Superior temporal gyrus (tissue), 1 donor: Measurements from ENCODE around the gene H6PD.

ENCODE experiments used
- DNase-seq: peaks from one replicate; pipeline ENCODE4 v3.0.0-alpha.2; 2016; ENCODE audit errors: extremely low spot score

Gene H6PD

GRCh38 chr1:9204156-9204720 lies 30.3 kb upstream of the H6PD start:
- no peak for DNase-seq

DNA sequence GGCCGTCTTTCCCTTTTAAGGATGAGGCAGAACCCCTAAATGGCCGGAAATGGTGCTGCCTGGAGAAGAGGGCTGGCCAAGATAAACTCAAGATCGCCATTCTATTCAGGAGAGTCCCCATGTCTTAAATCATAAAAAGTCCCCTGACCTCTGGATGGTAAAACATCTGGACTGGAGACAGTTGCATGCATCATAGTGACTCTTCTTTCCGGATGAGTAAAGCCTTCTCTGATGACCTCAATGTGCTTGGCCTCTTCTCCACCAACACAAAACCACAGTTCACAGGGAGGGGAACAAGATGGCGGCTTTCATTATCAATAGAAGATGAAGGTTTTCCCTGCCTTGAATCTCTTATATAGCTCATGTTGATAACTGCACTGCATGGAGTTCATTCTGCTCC lies 27.5 kb upstream of the H6PD start:
- no peak for DNase-seq

DNA sequence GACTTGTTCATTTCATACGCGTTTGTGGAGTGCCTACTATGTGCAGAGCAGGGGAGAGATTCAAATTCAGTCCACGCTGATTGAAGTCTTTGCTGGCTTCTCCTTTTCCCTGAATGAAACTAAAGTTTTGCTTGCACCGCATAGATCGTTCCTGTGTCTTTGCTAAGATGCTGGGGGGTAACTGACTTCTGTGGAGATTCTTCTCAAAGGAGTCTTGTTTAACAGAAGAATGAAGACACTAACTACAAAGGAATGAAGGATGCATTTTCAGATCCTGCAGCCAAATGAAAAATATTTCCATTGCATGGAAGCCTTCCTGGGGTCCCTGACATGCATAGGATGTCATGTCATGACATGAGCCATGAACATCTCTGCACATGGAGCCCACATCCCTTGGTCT lies 26.9 kb upstream of the H6PD start:
- no peak for DNase-seq

DNA sequence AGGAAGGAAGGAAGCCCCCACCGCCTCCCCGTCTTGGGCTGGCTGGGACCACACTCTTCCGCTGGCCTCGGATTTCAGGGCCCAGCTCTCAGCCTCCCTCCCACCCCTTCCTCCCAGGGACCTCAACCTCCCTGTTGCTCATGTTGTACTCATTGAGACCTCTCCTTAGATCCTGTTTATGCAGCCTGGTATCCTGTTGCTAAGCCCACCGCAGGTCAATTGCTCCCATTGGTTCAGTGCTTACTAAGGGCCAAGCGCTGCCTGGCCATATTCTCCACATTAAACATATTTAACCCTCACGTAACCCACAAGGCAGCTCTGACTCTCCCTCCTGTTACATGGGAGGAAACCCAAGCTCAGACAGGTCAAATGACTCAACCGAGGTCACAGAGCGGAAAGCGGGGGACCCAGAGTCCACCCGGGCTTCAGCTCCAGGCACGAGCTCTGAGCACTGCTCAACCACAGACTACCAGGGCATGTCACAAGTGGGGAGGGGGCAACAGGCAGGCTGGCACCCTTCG lies 23.2 kb upstream of the H6PD start:
- DNase-seq = no peak

DNA sequence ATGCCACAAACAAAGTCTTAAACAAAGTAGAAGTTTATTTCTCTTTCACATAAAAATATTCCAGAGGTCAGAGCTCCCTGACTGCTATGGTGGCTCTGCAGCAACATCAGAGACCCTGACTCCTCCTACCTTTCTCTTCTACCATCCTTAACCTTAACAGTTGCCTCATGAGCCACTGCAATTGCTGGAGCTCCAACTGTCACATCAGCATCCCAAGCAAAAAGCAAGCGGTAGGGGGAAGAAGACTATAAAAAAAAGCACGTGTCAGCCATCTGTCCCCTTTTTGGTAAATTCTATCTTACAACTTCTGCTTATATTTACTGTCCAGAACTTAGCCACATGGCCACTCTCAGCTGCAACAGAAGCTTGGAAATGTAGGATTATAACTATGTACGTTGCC lies 21.8 kb upstream of the H6PD start:
- DNase-seq = no peak

GRCh38 chr1:9213956-9214355 lies 20.6 kb upstream of the H6PD start:
- DNase-seq = no peak

DNA sequence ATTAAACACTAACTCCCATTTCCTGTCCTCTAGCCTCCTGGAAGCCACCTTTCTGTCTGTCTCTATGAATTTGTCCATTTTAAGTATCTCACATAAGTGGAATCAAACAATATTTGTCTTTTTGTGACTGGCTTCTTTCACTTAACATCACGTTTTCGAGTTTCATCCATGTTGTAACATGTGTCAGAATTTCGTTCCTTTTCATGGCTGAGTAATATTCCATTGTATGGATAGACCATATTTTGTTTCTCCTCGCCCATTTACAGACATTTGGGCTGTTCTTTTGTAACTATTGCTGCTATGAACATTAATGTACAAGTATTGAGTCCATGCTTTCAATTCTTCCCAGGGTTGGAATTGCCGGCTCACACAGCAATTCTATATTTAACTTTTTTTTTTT lies 15.7 kb upstream of the H6PD start:
- no peak for DNase-seq

DNA sequence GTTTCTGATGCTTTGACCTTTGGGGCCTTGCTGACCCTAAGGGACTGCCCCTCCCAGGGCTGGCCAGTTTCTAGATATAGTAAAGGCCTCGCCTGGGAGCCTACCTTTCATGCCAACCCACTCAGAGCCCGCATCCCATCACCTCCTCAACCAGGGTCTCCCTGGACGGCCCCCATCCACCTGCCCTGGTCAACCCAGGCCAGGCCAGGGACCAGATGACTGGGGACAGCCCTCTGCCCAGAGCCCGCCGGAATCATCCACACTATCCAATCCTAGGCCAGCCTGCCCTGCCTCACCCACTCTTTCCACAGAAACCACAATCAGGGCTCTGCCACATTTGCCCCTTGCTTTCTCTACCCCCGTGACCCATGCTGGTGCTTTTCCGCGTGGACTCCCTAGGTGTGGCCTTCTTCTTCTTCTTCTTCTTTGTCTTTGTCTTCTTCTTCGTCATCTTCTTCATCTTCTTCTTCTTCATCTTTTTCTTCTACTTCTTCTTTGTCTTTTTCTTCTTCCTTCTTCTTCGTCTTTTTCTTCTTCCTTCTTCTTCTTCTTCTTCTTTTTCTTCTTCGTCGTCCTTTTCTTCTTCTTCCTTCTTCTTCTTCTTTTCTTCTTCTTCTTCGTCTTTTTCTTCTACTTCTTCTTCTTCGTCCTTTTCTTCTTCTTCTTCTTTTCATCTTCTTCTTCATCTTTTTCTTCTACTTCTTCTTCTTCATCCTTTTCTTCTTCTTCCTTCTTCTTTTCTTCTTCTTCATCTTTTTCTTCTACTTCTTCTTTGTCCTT lies 11.5 kb upstream of the H6PD start:
- DNase-seq = no peak

DNA sequence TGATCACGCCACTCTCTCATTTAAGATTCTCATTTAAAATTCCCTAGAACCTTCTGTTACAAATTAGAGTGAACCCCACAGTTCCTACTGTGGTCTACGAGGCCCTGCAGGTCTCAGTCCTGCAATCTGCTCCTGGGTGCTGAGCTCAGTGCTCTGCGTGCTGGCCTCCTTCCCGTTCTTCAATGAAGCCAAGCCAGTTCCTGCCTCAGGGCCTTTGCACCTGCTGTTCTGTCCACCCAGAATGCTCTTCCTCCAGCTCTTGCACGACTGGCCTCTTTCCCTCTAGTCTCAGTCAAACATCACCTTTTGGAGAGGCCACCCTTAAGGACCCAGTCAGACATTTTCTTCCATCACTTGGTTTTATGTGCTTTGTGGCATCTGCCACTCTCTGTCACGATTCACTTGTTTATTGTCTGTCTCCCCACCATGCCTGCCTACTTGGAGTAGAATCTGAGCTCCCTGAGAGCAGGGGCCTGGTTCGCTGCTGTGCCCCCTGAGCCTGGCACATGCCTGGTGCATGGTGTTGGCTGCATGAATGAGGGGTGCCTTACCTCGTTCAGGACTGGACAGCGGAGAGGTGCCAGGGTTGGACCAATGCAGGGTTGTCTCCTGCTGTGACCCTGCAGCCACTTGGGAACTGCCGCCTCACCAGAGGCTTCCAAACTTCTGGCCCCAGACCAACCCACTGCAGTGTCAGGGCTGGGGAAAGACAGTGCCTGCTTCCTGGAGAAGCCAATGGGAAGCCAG lies 9.7 kb upstream of the H6PD start:
- no peak for DNase-seq

DNA sequence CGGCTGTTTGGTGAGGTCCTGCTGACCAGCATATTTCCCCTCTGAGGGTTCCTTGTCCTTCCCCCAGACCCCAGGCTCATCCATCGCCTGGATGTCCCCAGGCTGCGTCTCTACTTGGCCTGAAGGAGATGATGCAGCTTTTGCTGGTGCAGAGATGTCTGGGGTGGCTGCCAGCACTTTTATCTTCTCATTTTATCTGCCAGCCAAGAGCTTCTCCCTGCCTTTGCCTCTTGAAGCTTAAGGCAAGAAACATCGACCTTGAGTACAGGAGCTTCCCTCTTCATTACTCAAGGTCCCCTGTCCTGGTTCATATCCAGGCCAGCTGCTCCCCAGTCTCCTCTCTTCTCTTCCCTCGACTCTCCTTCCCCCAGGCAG lies 9.2 kb upstream of the H6PD start:
- DNase-seq = no peak

DNA sequence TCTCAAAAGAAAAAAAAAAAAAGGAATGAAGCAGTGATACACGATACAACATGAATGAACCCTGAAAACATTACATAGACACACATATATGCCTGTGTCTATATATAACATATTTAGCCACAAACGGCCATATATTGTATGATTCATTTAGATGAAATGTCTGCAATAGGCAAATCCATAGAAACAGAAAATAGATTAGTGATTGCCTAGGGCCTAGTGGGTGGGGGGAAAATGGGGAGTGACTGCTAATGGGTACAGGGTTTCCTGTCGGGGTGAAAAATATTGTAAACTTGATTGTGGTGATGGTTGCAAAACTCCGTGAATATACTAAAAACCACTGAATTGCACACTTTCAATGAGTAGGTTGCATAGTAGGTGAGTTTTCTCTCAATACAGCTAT lies 6.0 kb upstream of the H6PD start:
- DNase-seq = no peak

GRCh38 chr1:9229549-9229948 lies 5.0 kb upstream of the H6PD start:
- no peak for DNase-seq

- DNase-seq = no peak
Measured at GRCh38 chr1:9230869-9231533, 3.6 kb upstream of the H6PD start.

DNA sequence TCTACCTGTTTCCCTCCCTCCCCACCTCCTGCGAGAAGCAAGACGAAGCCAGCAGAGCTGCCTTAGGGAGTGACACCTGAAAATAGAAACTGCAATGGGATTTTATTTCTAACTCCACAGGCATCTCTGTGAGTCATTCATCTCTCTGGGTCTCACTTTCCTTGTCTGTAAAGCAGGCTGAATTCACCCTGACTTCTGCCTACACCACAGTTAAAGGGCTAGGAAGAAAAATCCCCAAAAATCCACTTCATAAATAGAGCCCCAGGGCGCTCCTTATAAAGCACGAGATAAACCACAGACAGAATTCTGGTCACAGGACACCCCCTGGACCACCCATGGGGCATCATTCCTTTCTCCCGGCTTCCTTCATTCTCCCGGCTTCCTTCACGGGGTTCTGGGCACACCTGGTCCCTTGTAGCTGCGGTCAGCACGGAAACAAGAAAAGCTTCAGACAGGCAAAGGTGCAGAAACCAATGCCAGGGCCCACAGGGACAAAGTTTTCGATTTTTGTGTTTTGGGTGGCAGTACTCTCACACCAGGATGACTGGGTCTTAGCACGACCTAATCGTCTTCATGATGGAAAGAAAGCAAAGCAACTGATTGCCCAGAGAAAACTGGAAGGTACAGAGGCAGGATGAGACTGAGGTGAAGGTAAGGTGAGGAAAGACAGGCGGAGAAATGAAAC lies 2.8 kb upstream of the H6PD start:
- DNase-seq = no peak

DNA sequence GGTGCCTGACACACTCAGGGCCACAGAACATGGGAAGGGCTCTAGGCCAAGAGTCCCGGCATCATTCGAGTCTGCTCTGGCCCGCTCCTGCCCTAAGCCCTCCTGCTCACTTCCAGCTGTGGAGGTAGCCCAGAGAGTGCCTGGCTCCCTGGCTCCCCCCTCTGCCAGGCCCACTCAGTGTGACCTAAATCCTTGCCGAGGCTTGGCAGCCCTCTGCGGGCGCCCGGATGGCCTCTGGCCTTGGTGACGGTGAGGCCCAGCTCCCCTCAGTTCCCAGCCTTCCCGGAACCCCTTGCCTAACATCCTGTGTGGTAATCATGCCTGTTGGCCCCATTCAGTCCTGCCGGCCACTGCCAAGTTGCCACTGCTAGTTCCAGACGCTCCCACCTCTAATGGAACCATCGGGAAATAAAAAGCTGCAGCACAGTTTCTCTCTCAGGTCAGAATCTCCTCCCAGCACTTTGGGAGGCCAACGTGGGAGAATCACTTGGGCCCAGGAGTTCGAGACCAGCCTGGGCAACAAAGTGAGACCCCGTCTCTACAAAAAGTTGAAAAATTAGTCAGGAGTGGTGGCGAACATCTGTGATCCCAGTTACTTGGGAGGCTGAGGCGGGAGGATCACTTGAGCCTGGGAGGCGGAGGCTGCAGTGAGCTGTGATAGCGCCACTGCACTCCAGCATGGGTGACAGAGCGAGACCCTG lies 1.2 kb upstream of the H6PD start:
- no peak for DNase-seq

GRCh38 chr1:9233942-9234222 lies 692 bp upstream of the H6PD start:
- DNase-seq = no peak

DNA sequence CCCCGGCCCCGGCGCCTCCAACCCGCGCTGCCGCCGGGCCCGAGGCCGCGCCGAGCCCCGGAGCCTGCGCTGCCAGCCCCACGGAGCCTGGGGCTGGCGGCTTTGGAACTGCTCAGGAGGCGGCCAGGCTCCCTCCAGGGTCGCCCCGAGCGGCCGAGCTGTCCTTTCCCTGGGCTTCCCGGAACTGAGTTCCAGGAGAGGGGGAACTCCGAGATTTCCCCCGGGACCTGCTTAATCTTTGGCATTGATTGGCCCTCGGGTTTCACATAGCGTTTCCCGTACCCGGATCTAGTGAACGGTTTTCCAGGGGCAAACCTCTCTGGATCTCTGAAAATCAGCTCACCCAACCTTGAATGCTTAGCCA lies 504 bp downstream of the H6PD start:
- no peak for DNase-seq

- no peak for DNase-seq
Measured at GRCh38 chr1:9235560-9235959, 986 bp downstream of the H6PD start.

GRCh38 chr1:9238134-9238533 lies 3.6 kb downstream of the H6PD start:
- DNase-seq = no peak

DNA sequence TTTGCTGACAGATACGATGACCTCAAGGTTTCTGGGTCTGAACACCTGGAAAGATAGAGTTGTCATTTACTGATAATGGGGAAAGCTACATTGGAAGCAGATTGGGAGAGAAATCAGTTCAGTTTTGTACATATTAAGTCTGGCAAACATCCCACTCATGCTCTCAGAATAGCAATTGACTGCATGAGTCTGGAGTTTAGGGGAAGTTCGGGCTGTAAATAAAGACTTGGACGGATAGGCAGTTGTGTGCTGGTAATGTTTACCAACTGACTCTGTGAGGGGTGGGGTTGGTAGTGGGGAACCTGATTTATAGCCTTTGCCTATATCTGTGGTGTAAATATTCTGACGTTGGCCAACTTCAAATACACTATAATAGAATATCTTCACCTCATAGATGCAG lies 4.0 kb downstream of the H6PD start:
- no peak for DNase-seq

DNA sequence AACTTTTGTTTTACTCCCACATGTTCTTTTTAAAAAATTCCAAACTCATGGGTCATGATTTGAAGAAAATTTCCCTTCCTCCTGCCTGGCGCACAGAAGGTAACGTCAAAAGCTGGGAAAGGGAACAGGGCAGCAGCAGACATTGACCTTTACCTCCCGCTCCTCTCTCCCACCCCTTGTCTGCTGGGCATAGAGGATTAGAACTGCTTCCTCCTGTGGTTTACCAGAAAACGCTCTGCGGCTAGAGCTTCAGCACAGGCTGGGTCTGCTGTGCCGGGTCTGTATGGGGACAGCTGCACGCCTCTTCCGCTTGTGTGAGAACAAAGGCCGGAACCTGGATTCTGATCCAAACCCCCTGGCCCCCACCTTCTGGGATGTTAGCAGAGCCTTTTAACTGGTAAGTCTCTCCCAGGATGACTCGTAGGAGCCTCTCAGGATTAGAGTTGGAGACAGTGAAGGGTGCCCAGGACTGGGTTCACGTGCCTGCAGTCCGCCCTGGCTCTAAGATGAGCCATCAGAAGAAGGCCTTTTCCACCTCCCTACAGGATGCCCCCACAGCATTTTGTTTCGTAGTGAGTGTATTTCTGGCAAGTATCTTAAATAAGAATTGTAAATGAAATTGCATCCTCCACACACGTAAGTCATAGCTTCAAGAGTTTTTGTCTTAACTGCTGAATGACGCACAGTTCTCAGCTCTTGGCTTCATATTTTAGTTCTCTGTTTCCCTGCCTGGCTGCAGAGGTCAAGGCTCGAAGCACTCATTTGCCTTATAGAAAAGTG lies 5.2 kb downstream of the H6PD start:
- DNase-seq = no peak
